Peyer's patch (tissue), 4 donors: ENCODE results near the gene HOXD9. TPM values are rescaled to one million over a fixed set of nuclear protein-coding genes. Genes with fewer than 3 reads are reported as not detected.

Source experiments
- DNase-seq, 3 donors: peaks; one replicate each; pipeline ENCODE4 v3.0.0-alpha.2; 2017 to 2019
- H3K27ac ChIP-seq, 4 donors: fragments of 200-600 bp; sonication (generic); one replicate each; pipeline ENCODE4 v1.5.1; 2016 to 2019
- H3K27me3 ChIP-seq, 2 donors: fragments of 200-600 bp; sonication (generic); one replicate each; pipeline ENCODE4 v1.5.1; 2019
- H3K36me3 ChIP-seq, 3 donors: fragments of 200-600 bp; sonication (generic); one replicate each; pipeline ENCODE4 v1.5.1; 2016 to 2019
- H3K4me1 ChIP-seq, 4 donors: fragments of 200-600 bp; sonication (generic); one replicate each; pipeline ENCODE4 v1.5.1; 2016 to 2019
- H3K4me3 ChIP-seq, 4 donors: fragments of 200-600 bp; sonication (generic); 1 replicate in 3 of 4; 2 replicates in 1 of 4; pipeline ENCODE4 v1.5.1; 2016 to 2019; ENCODE audit warnings: mild to moderate bottlenecking in 1 of 4
- H3K9me3 ChIP-seq, 4 donors: fragments of 200-600 bp; sonication (generic); one replicate each; pipeline ENCODE4 v1.5.1; 2016 to 2019; ENCODE audit warnings: mild to moderate bottlenecking in 1 of 4
- POLR2A ChIP-seq, 2 donors: fragments of 450-650 bp; IDR thresholded peaks; one replicate each; pipeline ENCODE4 v1.5.1; 2017; ENCODE audit warnings: antibody characterized with exemption in 2 of 2, mild to moderate bottlenecking in 2 of 2, moderate library complexity in 2 of 2
- total RNA-seq, 4 donors: library from RNA; depleted of rRNA; stranded (reverse); fragments of >200 nt; gene quantifications; one replicate each; pipeline ENCODE4 v1.1.0, GENCODE V29; 2016
- TF ChIP-seq, protein P1 (sequence below), 6 experiments: fragments of 450-650 bp in 4 of 6; fragments of 200-600 bp in 2 of 6; sonication (generic) in 1 of 6; IDR thresholded peaks; one replicate each; pipeline ENCODE4 v1.5.1; 2017 to 2019; ENCODE audit warnings: antibody characterized with exemption in 6 of 6, mild to moderate bottlenecking in 3 of 6, moderate library complexity in 1 of 6

HOXD9 gene
- total RNA-seq, 4 donors from 2014 or later = 0.70 TPM; not detected in 3

DNA sequence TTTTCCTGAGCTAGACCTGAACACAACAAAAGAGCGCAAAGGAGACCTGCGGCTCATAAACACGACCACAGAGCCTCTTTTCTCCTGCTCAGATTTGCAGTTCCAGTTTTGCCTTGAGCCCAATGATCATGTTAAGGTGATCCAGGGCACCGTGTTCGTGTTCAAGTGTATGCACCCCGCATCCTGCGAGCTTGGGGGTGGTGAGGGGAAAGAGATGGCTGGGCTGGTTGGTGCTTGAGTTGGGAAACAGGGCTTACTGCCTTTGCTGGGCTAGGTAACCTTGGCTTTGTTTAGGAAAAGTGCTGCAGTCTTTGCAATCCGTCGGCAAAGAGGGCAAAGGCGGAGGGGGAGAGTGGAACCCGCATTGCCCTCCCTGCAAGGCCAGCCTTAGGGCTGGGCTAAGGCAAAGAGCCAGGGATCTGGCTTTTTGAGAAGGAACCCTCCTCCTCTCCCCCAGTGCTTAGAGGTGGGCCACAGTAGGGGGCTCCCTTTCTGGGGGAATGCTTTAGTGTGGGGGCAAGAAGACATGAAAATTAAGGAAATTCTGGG, 4.6 kb upstream of the HOXD9 start:
- Histone ChIP-seq H3K27ac (no peak overlapping the region), H3K27me3 (peaks cover 0 to 89% of the 10 kb centered on the region in 2 donors), H3K4me3 (no peak overlapping the region), H3K9me3 (peaks cover 0 to 4% (median 0%) of the 10 kb centered on the region in 4 donors), H3K4me1 (peaks cover 0 to 21% (median 0%) of the 10 kb centered on the region in 4 donors), H3K36me3 (no peaks in the 10 kb centered on the region)
- TF ChIP-seq, protein P1, sequence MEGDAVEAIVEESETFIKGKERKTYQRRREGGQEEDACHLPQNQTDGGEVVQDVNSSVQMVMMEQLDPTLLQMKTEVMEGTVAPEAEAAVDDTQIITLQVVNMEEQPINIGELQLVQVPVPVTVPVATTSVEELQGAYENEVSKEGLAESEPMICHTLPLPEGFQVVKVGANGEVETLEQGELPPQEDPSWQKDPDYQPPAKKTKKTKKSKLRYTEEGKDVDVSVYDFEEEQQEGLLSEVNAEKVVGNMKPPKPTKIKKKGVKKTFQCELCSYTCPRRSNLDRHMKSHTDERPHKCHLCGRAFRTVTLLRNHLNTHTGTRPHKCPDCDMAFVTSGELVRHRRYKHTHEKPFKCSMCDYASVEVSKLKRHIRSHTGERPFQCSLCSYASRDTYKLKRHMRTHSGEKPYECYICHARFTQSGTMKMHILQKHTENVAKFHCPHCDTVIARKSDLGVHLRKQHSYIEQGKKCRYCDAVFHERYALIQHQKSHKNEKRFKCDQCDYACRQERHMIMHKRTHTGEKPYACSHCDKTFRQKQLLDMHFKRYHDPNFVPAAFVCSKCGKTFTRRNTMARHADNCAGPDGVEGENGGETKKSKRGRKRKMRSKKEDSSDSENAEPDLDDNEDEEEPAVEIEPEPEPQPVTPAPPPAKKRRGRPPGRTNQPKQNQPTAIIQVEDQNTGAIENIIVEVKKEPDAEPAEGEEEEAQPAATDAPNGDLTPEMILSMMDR (IDR thresholded peaks at IDR 0.05) = no peak
- no peak for TF ChIP-seq POLR2A (IDR thresholded peaks at IDR 0.05)
- no peak for DNase-seq

DNA sequence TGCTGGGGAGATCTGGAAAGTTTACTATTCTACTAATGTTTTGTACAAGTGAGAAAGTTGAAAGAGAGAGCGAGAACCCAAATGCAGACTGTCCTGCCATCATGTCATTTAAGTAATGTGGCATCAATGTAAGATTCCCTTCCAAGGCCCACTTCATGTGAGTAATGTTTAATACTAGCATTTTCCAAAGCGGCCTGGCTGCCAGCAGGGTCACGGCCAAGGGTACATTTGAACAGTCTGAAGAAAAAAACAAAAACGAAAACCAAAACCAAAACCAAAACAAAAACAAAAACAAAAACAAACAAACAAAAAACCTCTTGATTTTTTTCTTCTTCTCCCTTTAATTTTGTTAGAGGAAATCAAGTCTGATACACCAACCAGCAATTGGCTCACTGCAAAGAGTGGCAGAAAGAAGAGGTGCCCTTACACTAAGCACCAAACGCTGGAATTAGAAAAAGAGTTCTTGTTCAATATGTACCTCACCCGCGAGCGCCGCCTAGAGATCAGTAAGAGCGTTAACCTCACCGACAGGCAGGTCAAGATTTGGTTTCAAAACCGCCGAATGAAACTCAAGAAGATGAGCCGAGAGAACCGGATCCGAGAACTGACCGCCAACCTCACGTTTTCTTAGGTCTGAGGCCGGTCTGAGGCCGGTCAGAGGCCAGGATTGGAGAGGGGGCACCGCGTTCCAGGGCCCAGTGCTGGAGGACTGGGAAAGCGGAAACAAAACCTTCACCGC, 3.7 kb upstream of the HOXD9 start:
- H3K9me3 ChIP-seq = peaks cover 0 to 4% (median 0%) of the 10 kb centered on the region in 4 donors
- DNase-seq = peak in 1 of 3 donors; percentile 69
- H3K4me3 ChIP-seq = no peak overlapping the region
- H3K27ac ChIP-seq = no peak overlapping the region
- no peaks in the 10 kb centered on the region for H3K36me3 ChIP-seq
- no peak for TF ChIP-seq POLR2A (IDR thresholded peaks at IDR 0.05)
- TF ChIP-seq, protein P1 (IDR thresholded peaks at IDR 0.05) = peak in 4 of 6 experiments; percentile 23 to 37 (median 29)
- peaks cover 0 to 90% of the 10 kb centered on the region in 2 donors for H3K27me3 ChIP-seq
- peaks cover 0 to 26% (median 0%) of the 10 kb centered on the region in 4 donors for H3K4me1 ChIP-seq

GRCh38 chr2:176120364-176121189, 1.9 kb upstream of the HOXD9 start:
- no peak for DNase-seq
- Histone ChIP-seq H3K4me3 (no peak overlapping the region), H3K4me1 (peaks cover 0 to 26% (median 0%) of the 10 kb centered on the region in 4 donors), H3K27ac (no peak overlapping the region), H3K36me3 (no peaks in the 10 kb centered on the region), H3K27me3 (peaks cover 0 to 83% of the 10 kb centered on the region in 2 donors), H3K9me3 (peaks cover 0 to 4% (median 0%) of the 10 kb centered on the region in 4 donors)
- TF ChIP-seq POLR2A (IDR thresholded peaks at IDR 0.05) = no peak
- TF ChIP-seq, protein P1 (IDR thresholded peaks at IDR 0.05) = no peak

- peaks cover 0 to 19% (median 0%) of the 10 kb centered on the region in 4 donors for H3K4me1 ChIP-seq
- TF ChIP-seq POLR2A (IDR thresholded peaks at IDR 0.05) = no peak
- TF ChIP-seq, protein P1 (IDR thresholded peaks at IDR 0.05) = no peak
- H3K27ac ChIP-seq = no peak overlapping the region
- peaks cover 0 to 74% of the 10 kb centered on the region in 2 donors for H3K27me3 ChIP-seq
- peak in 1 of 3 donors; percentile 44 for DNase-seq
- no peaks in the 10 kb centered on the region for H3K36me3 ChIP-seq
- peak overlapping the region in 2 of 4 donors; percentile 57 to 63 for H3K4me3 ChIP-seq
- H3K9me3 ChIP-seq = peaks cover 0 to 4% (median 0%) of the 10 kb centered on the region in 4 donors
Measured at GRCh38 chr2:176121190-176122051, 1.1 kb upstream of the HOXD9 start.
